NCI-H748 (cell line): Measurements from ENCODE around the gene MAP4K2.

Source experiments
- DNase-seq: peaks from one replicate; lab custom pipeline; 2025; ENCODE audit not compliant: unreplicated experiment; lab: John Stamatoyannopoulos, UW

Gene MAP4K2

DNA sequence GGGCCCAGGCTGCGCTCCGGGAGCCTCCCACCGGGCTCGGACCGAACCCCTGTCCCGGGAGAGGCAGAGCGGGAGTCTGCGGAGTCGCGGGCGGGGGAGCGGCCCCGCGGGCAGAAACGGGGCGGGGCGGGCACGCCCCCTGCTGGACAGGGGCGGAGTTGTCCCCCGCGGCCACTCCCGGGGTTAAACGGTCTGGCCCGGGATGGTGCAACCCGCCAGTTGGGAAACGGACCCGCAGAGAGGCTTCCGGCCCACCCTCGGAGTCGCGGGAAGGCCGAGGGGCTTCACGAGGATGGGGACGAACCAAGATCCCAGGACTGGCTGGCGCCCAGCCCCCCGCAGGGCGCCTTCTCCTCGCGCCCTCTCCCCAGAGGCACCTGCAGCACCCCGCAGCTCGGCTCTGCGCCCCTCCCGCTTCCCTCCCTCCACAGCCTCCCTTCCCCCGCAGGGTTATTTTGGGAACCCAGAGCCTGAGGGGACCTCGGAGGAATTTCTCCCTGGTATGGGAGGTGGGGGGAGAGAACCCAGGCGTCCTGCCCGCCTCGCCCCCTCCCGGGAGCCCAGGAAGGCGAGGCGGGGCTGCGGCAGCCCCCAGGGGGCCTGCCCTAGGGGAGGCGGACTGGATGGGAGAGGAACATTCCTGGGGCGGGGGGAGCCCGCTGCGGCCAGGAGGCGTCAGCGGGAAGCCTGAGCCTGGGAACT lies 60.0 kb downstream of the MAP4K2 start:
- peak; percentile 39 for DNase-seq

DNA sequence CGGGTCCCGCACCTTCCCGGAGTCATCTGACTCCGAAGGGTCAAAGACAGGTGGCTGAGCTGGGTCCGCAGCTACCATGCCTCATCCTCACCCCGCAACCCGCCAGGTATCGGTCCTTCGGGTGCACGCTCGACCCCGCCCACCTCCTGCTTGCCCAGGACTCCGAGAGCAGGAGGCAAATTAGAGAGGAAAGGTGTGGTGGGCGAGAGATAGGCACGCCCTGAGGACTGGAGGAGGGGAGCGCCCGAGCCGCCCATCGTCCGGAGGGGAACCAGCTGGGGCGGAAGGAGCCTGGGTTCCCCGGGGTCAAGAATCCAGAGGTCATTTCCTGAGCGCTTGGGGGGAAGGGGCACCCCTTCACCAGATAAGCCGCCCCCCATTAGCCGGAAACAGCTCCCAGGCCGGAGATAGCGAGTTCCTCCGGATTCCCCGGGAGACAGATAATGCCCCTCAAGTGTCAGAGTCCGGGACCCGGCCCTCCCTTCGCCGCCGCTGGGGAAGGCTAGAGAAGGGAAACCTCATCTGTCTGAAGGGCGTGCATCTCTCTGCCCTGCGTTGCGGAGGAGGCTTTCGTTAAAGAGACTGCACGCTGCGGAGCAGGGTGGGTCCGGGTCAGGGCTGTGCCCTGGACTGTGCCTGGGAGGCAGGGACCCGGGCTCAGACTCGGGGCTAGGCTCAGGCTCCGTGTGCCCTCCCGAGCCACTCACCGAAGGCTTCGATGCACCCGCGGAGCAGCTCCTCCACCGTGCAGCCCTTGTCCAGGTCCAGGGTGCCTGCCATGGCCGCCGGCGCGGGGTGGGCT lies 60.7 kb downstream of the MAP4K2 start:
- DNase-seq, result no peak

DNA sequence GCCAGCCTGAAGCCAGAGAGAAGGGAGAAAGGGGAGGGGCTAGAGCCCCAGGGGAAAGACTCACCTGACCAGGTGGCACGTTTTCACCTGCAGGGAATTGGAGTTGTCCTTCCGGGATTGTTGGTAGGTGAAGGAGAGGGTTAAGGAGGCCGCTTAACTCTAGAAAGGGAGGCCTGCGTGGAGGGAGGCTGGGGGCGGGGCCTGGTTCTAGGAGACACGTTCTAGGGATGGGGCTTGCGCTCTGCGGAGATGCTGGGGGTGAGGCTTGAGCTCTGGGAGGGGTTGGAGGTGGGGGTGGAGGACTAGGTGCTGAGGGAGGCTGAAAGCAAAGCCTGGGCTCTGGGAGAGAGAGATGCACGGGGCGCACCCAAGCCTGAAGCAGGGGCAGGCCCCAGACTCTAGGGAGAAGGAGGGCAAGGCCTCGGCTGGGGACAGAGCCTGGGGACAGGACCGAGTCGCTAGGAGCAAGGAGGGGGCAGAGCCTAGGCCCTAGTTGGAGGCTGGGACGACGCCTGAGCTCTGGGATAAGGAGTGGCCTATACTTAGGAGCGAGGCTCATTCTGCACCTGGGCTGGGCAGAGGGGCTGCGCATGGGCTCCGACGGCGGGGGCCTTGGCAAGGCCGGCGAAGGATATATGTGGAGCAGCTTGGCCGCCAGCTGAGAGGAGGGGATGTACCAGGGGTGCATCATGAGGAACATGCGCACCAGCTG lies 61.5 kb downstream of the MAP4K2 start:
- no peak for DNase-seq

DNA sequence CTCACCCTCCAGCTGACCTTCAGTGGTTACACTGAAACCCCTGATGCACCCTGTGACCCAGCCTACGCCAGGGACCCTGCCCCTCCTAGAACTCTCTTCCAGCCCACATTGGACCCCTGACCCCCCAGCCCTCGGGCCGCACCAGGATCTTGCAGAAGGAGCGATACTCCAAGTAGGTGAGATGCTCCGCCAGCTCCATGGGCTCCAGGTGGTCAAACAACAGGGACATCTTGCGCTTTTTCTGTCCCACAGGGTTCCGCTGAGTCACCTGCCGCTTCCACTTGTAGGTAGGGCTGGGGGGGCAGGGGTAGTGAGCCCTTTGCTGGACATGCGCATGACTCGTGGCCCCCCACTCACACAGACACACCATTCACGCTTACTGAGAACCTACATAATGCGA lies 63.1 kb downstream of the MAP4K2 start:
- DNase-seq, result no peak

DNA sequence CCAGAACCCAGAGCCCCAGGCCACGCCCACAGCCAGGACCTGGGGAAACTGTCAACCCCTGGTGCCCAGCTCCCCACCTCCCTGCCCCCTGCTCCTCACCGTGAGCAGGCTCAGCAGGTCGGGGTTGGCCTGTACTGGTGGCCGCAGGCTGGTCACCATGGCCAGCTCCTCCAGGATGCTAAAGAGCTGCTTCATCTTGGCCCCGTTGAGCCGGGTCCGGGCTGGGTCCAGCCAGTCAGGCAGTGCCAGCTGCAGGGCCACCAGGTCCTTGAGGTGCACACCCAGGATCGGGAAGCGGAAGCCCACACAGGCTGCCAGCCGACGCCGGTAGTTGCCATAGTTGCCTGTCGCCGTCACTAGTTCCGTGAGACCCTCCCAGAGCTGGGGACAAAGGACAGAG lies 66.4 kb downstream of the MAP4K2 start:
- DNase-seq, result no peak

DNA sequence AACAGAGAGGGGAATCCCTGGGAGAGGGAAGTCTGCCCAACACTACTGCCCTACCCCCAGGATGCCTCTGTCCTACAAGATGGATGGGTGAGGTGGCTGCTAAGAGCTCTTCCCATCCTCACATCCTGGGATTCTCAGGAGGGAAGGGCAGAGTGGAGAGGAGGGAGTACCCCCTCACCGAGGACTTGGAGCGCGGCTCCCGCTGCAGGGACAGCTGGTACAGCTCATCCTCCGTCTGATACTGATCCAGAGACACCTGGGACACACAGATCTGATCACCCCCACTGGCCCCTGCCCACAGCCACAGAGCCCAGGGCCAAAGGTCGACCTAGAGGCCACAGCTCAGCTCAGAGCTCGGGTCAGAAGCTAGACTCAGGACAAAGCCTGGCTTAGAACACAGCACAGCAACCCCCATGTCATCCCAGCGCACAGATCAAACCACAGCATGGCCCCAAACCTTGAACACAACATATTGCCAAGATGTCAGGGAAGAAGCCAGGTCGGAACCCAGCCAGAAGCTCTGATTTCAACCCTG lies 67.2 kb downstream of the MAP4K2 start:
- no peak for DNase-seq
